Tibial nerve (tissue), 4 donors: ENCODE data around the gene KLHL30. TPM values are rescaled to one million over a fixed set of nuclear protein-coding genes. Genes with fewer than 3 reads are reported as not detected.

ENCODE experiments used
- DNase-seq, 2 donors: peaks; one replicate each; pipeline ENCODE4 v3.0.0-alpha.2; 2019; ENCODE audit warnings: low spot score in 2 of 2
- H3K27ac ChIP-seq, 4 donors: fragments of 200-600 bp; sonication (generic) in 3 of 4; one replicate each; pipeline ENCODE4 v1.5.1; 2017 to 2019; ENCODE audit warnings: mild to moderate bottlenecking in 1 of 4
- H3K27me3 ChIP-seq, 2 donors: fragments of 200-600 bp; sonication (generic) in 1 of 2; one replicate each; pipeline versions ENCODE4 v1.5.1 to v1.6.0; 2017 to 2019
- H3K36me3 ChIP-seq, 3 donors: fragments of 200-600 bp; sonication (generic); one replicate each; pipeline ENCODE4 v1.5.1; 2018 to 2019
- H3K4me1 ChIP-seq, 4 donors: fragments of 200-600 bp; sonication (generic) in 3 of 4; one replicate each; pipeline ENCODE4 v1.5.1; 2017 to 2019
- H3K4me3 ChIP-seq, 4 donors: fragments of 200-600 bp; sonication (generic) in 3 of 4; one replicate each; pipeline ENCODE4 v1.5.1; 2017 to 2019; ENCODE audit warnings: mild to moderate bottlenecking in 1 of 4, moderate library complexity in 1 of 4
- H3K9me3 ChIP-seq, 4 donors: fragments of 200-600 bp; sonication (generic) in 3 of 4; one replicate each; pipeline ENCODE4 v1.5.1; 2017 to 2019
- CTCF ChIP-seq, 5 experiments: fragments of 200-600 bp in 3 of 5; fragments of 450-650 bp in 2 of 5; sonication (generic) in 3 of 5; IDR thresholded peaks; one replicate each; pipeline ENCODE4 v1.5.1; 2016 to 2019; ENCODE audit warnings: antibody characterized with exemption in 5 of 5, mild to moderate bottlenecking in 3 of 5, moderate library complexity in 2 of 5
- EP300 ChIP-seq, 2 donors: sonication (generic); formaldehyde crosslinking; IDR thresholded peaks; one replicate each; pipeline ENCODE4 v1.6.1; 2017; ENCODE audit warnings: antibody characterized with exemption in 2 of 2, mild to moderate bottlenecking in 1 of 2
- POLR2A ChIP-seq, 2 donors: fragments of 450-650 bp; IDR thresholded peaks; one replicate each; pipeline ENCODE4 v1.6.1; 2017; ENCODE audit warnings: antibody characterized with exemption in 2 of 2, mild to moderate bottlenecking in 2 of 2, moderate library complexity in 2 of 2
- WGBS, 2 donors: methylation state at CpG; one replicate each; pipeline ENCODE4 v1.1.5; 2018; 5-methylcytosine and 5-hydroxymethylcytosine counted together
- total RNA-seq, 4 donors: library from RNA; depleted of rRNA; stranded (reverse); fragments of >200 nt; gene quantifications; one replicate each; pipeline ENCODE4 v1.1.0, GENCODE V29; 2016

The KLHL30 gene
- total RNA-seq, 4 donors from 2014 or later: 0.63 to 2.1 (median 1.6) TPM

GRCh38 chr2:238093181-238094140 lies 45.0 kb upstream of the KLHL30 start:
- H3K4me1 ChIP-seq: no peaks in the 10 kb centered on the region

GRCh38 chr2:238094438-238095022 lies 43.9 kb upstream of the KLHL30 start:
- WGBS, 2 donors: 85 to 86% methylated on average over 17 of the region's 17 CpGs
- no peaks in the 10 kb centered on the region for H3K27me3 ChIP-seq
- TF ChIP-seq EP300 (IDR thresholded peaks at IDR 0.05): no peak
- TF ChIP-seq POLR2A (IDR thresholded peaks at IDR 0.05): no peak
- TF ChIP-seq CTCF (IDR thresholded peaks at IDR 0.05): no peak

More at GRCh38 chr2:238093181-238094140, 45.0 kb upstream of the KLHL30 start:
- Histone ChIP-seq H3K36me3 (peaks cover 0 to 46% (median 0%) of the 10 kb centered on the region in 3 donors), H3K9me3 (no peaks in the 10 kb centered on the region), H3K27ac (no peak overlapping the region), H3K4me3 (no peak overlapping the region), H3K27me3 (no peaks in the 10 kb centered on the region)
- WGBS, 2 donors: 83 to 85% methylated on average over 26 of the region's 26 CpGs
- no peak for TF ChIP-seq CTCF (IDR thresholded peaks at IDR 0.05)
- no peak for TF ChIP-seq POLR2A (IDR thresholded peaks at IDR 0.05)
- TF ChIP-seq EP300 (IDR thresholded peaks at IDR 0.05): no peak
- no peak for DNase-seq

GRCh38 chr2:238095143-238095542 lies 43.3 kb upstream of the KLHL30 start:
- DNase-seq: no peak

More at GRCh38 chr2:238094438-238095022, 43.9 kb upstream of the KLHL30 start:
- Histone ChIP-seq H3K4me3 (no peak overlapping the region), H3K27ac (no peak overlapping the region), H3K36me3 (peaks cover 0 to 46% (median 0%) of the 10 kb centered on the region in 3 donors), H3K9me3 (no peaks in the 10 kb centered on the region), H3K4me1 (peaks cover 0 to 10% (median 6%) of the 10 kb centered on the region in 4 donors)
- no peak for DNase-seq

GRCh38 chr2:238096311-238097011 lies 42.0 kb upstream of the KLHL30 start:
- Histone ChIP-seq H3K36me3 (peaks cover 0 to 37% (median 0%) of the 10 kb centered on the region in 3 donors), H3K27ac (no peak overlapping the region), H3K4me3 (no peak overlapping the region), H3K9me3 (no peaks in the 10 kb centered on the region), H3K27me3 (no peaks in the 10 kb centered on the region), H3K4me1 (peaks cover 0 to 15% (median 8%) of the 10 kb centered on the region in 4 donors)
- no peak for DNase-seq
- 83 to 85% methylated on average over 19 to 20 of the region's 22 CpGs for WGBS, 2 donors
- TF ChIP-seq POLR2A (IDR thresholded peaks at IDR 0.05) (no peak), EP300 (IDR thresholded peaks at IDR 0.05) (no peak), CTCF (IDR thresholded peaks at IDR 0.05) (no peak)

More at GRCh38 chr2:238095143-238095542, 43.3 kb upstream of the KLHL30 start:
- no peak overlapping the region for H3K4me3 ChIP-seq
- H3K4me1 ChIP-seq: peaks cover 0 to 15% (median 8%) of the 10 kb centered on the region in 4 donors
- H3K9me3 ChIP-seq: no peaks in the 10 kb centered on the region
- 82 to 84% methylated on average over 7 of the region's 7 CpGs for WGBS, 2 donors
- H3K36me3 ChIP-seq: peaks cover 0 to 46% (median 0%) of the 10 kb centered on the region in 3 donors
- H3K27ac ChIP-seq: no peak overlapping the region
- no peaks in the 10 kb centered on the region for H3K27me3 ChIP-seq
- TF ChIP-seq POLR2A (IDR thresholded peaks at IDR 0.05) (no peak), EP300 (IDR thresholded peaks at IDR 0.05) (no peak), CTCF (IDR thresholded peaks at IDR 0.05) (no peak)
